Left renal pelvis (tissue), 4 donors: ENCODE results near the gene WDR82. TPM values are rescaled to one million over a fixed set of nuclear protein-coding genes. Genes with fewer than 3 reads are reported as not detected.
A peak's percentile ranks its signal among the peaks of the same experiment; 100 is the strongest.

ENCODE experiments used
- DNase-seq, 4 donors: peaks; one replicate each; pipeline ENCODE4 v3.0.0-alpha.2; 2013; ENCODE audit warnings: low read depth in 4 of 4, low spot score in 3 of 4
- polyA plus RNA-seq, 4 donors: library from polyadenylated mRNA; unstranded; fragments of 120-200 nt; gene quantifications; one replicate each; pipeline ENCODE4 v1.2.1, GENCODE V29; 2013; ENCODE audit not compliant: insufficient read length in 4 of 4

WDR82 gene, protein sequence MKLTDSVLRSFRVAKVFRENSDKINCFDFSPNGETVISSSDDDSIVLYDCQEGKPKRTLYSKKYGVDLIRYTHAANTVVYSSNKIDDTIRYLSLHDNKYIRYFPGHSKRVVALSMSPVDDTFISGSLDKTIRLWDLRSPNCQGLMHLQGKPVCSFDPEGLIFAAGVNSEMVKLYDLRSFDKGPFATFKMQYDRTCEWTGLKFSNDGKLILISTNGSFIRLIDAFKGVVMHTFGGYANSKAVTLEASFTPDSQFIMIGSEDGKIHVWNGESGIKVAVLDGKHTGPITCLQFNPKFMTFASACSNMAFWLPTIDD
- 100 to 1,000 TPM in 2 of 4 donors, 10 to 100 TPM in 2; 91.2 to 119 (median 103) TPM for polyA plus RNA-seq

DNA sequence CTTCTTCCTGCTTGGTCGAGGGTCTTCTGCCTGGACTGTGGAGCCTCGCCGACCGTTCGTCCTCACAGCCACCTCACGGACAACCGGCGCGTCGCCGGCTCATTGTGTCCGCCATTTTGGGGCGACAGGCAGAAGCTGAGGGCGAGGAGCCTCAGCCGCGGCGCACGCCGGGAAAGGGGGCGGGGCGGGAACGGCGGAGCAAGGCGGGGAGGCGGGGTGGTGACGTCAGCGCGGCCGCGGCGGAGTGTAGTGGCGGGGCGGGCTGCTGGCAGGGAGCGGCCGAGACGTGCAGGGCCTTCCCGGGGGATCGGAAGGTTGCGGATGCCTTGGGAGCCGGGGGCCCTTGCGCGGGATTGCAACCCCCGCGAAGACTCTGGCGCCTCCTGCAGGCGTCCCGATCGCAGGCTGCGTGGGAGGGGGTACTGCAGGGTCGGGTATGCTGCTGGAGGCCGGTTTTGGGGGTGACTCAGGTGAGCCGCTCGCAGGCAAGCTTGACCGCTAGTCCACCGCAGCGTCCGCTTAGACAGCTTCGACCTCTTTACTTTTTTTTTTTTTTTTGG is at the start of gene WDR82:
Gene WDR82 (minus strand): TSS at position 140 of the 560 bp plus-strand sequence. CDS start 288 bp downstream, outside the sequence.
- peak; percentile 83 to 89 (median 86) for DNase-seq

DNA sequence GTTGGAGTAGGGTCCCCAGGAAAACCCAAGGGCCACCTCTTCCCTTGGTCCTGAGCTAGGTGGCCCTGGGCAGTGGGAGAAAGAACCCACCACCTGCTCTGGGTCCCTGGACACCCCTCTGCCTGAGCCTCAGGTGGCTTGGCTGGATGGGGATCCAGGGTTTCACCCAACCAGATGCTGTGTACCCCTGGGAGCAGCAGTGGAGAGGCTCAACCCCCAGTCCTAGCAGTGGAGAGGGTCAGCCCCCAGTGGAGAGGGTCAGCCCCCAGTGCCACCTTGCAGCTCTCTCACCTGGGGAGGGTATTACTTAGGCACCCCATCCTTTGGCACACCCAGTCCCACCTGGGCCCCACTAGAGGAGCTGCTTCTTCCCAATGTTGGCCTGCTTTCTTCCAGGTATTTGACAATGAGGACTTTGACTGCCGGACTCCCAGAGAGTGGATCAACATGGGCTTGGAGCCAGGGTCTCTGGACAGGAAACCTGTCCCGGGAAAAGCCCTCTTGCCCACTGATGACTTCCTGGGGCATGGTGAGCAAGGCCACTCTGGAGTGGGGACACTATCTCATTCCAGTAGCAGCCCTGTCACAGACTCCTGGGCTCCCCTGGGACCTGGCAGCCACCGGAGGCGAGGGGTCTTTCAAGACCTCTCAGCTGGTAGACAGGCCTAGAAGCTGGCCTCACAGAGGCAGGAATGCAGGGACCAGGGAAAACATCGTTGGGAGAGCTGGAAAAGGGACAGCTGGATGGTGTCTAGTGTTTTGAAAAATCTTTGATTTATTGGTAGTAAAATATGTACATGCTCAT is 49.2 kb upstream of the WDR82 start:
- no peak for DNase-seq

DNA sequence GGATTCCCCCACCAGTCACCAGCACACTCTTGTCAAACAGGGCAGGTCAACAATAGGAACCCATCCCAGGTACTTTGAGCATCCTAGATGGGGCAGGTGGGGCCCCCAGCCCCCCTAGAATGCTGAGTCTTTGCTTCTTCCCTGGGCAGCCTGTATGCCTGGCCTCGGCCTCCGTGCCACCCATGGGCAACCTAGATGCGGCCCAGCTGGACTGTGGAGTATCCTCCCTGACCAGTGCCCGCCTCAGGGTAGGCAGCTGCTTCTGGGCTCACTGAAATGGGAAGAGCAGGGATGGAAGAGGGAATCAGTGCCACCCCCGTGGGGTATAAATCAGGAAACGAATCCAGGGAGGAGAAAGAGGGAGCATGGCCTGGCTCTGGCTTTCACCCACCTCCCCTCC is 48.5 kb upstream of the WDR82 start:
- DNase-seq = no peak

DNA sequence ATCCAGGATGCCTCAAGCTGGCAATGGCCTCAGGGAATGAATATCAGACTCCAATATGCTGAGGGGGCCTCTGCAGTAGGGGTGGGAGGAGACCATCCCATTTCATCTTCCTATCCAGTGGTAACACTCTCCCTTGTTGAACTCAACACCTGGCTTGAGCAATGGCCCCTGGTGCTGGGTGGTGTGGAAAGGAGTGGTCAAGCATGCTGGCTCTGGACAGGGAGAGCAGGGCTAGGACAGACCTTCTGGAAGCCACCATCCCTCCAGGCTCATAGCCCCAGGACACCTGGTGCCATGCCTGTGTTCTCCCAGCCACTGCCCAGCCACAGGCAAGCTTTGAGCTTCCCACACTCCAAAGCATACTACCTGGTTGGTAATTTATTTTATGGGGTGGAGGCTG is 47.2 kb upstream of the WDR82 start:
- DNase-seq = no peak

DNA sequence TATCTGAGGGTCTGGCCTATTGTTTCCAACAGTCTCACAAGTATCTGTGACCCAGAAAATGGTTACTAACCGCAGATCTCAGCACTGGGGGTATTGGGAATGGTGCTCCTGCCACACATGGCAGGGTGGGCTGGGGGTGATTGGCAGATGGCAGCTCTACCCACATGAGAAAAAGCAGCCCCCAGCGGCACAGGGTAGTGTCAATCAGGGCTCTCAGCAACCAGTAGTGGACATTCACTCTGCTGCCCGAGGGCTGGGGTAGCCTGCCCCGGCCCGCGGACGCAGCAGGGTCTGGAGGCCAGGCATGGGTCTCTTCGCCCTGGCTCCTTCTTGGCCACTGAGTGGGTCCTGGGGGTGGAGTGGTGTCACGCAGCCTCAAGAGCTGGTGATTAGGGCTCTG is 46.2 kb upstream of the WDR82 start:
- no peak for DNase-seq

DNA sequence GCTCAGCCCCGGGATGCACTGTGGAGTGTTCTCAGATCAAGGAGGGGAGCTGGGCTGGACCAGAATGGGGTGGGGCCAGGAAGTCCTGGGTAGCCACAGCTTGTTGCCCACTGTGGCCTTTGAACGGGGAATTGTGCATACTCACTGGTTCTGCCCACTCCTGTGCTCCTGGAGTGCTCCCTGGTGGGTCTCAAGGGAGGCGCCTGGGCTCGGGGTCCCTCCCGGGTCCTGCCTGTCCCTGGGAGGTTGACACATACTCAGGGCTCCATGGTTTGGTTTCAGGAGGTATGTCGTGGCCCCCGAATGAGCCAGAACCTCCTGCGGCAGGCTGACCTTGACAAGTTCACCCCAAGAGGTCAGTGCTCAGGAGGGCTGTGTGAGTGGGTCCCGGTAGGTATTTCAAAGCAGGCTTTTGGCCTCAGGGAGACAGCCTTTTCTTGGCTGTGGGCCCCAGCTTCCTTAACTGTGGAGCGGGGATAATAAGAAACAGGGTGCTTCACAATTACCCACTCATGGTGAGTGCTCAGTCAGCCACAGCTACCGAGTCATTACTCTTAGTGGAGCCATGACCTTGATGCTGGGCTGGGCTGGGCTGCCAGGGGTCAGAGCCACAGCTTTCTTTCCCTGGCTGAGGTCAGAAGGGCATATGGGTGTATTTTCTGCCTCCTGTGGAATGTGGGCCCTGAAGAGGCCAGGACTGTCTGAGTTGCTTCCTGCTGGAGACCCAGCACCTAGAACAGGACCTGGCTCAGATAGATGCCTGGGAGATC is 45.3 kb upstream of the WDR82 start:
- no peak for DNase-seq

DNA sequence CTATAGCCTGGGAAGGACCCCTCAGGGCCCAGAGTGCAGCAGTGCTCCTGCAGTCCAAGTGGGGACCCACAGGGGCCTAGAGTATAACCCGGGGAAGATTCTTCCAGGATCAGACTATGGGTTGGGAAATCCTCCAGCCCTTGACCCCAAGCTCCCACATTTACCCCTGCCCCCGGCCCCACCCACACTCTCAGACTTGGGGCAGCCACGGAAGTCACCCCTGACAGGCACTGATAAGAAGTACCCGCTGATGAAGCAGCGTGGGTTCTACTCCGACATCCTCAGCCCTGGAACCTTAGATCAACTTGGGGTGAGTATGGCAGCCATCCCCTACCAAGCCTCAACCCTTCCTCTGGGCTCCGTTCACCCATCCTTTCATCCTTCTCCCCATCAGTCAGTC is 44.0 kb upstream of the WDR82 start:
- no peak for DNase-seq

DNA sequence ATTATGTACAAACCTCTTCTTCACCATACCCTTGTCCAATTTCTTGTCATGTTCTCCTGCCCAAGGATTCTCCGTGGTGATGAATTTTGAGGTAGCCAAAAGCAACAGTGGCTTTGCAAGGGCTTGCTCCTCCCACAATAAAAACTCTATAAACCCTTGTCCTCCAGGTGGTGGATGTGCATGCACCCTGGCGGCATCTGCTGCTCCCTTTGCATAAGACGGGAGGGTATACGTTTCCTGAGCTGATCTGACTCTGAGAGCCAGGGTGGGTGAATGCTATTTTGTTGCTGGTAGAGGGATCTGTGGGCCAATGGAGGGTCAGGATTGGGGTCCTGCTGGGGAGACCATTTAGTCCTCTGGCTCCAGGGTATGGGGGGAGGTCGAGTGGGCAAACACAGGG is 43.0 kb upstream of the WDR82 start:
- DNase-seq = no peak

DNA sequence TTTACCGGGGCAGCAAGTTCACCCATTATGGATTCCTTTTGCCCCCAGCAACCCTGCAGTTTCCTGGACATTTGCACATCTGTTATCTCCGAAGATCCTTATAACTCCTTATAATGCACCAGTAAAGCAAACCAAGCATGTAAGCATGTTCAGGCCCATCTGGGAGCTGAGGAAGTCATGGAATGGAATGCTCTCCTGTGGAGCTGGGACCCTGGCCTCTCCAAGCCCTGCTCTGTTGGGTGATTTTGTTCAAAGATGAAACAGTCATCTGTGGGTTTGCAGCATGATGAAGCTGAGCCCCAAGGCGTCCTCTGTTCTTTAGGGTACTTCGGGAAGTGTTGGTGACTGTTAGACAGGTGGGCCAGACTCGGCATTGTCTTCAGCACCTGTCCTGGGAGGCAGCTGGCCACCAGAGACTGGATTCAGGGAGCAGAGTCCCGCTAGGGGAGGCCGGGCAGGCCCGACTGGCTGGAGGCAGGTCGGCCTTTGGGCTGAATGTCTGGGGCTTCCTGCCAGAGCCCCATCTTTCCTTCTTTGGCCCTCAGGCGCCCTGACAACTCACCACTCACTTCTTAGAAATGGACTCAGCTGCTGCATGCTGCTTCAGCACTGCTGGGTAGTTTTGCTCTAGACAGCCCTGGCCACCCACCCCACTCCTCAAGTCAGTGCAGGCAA is 41.6 kb upstream of the WDR82 start:
- no peak for DNase-seq

DNA sequence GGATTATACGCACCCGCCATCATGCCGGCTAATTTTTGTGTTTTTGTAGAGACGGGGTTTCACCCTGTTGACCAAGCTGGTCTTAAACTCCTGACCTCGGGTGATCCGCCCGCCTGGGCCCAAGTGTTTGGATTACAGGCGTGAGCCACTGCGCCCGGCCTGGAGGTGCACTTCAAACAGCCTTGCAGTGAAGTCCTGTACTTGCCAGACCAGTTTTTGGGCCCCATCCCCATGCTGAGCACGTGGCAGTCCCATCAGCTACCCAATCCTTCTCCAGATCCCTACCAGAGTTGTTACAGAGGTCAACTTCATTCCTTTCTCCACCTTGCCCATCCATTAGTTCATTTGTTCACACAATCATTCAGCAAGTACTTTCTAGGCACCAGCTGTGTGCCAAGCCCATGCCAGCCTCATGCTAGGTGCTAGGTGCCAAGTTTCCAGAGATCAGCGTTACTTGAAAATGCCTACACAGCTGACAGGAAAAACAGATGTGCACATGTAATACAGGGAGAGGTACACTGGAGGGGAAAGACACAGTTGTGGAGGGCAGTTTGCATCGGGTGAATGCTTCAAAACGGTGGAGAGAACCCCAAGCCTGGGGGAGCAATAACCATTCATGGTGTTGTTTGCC is 39.9 kb upstream of the WDR82 start:
- no peak for DNase-seq

DNA sequence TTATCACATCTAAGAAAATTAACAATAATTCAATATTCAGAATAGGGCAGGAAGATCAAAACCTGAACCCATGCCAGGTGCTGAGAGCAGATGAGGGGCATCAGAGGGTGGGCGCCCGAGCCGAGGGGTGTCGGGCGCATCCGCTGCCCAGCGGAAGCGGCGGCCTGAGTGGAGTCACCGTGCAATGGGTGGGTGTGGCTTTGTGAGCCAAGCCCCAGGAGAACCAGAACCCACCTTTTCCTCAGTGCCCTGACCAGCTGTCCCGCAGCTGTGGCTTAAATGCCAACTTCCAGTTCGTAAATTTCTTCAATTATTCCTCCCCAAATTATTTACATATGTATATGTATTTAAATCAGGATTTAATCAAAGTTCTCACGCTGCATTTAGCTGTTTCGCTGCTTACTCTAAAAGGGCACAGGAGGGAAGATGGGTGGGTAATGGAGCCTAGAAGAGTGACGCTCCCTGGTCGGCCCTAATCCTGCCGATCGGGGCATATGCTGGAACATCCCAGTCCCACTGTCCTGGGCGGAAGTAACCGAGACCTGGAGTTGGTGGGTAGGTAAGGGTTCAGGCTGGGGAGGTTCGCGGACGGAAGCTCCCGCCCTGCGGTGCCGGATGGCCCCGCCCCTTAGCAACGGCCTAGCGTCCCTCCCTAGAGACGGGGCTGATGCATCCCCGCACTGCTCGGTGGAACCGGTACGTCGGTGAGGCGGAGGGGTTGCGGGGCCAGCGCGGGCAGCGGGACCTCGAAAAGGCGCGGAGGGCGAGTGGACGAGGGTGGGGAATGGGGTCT is 39.0 kb upstream of the WDR82 start:
- DNase-seq = peak in 1 of 4 donors; percentile 48

DNA sequence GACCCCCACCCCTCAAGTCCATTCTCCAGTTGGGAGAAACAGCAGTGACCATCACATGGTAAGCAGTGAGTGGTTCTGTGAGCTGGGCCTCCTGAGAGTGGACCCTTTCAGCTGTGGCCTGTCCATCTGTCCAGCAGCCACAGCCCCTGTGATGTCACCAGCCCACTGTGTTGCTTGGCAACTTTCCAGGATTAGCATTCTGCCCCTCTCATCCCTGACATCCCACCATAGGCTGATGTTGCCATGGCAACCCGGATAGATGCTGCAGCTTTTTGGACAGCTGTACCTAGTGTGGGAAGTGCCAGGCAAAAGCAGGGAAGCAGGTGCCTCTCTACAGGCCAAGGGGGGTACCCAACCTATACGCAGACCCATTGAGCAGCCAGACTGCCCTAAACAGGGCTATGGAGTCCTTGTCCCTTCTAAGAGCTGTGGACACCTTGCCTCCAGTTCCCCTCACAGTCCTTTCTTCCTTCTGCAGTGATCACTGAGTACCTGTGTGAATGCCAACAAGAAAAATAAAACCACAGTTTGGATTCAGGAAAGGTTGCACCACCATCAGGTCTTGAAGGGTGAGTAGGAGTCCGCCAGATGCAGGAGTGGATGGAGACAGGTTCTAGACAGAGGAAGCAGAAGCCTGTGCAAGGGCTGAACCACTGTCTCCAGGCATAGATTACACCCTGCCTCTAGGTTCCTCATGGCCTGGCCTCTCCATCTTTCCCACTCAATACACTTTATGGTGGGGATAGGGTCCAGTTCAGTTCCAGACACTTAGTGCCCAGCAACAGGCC is 37.7 kb upstream of the WDR82 start, which contains the start of gene DNAH1:
Gene DNAH1 (plus strand): TSS at position 343 of the 788 bp plus-strand sequence. CDS start 6,124 bp downstream, outside the sequence.
- DNase-seq = no peak

DNA sequence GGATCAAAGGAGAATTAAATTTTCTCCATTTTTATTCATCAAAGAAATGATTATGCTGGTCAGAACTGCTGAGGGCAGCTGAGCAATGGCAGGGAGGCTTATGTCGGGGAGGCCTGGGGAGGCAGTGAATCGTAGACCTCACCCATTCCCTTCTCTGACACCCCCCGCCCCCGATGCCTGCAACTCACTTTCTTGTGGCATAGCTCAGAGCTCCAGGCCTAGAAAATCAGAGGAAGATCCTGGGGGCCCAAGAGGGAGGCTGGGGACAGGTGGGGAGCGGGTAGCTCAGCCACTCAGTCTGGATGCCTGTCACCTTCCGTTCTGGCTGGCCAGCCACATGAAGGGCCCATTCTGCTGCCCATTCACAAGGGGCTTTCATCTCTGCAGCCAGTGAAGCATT is 36.6 kb upstream of the WDR82 start:
- no peak for DNase-seq

DNA sequence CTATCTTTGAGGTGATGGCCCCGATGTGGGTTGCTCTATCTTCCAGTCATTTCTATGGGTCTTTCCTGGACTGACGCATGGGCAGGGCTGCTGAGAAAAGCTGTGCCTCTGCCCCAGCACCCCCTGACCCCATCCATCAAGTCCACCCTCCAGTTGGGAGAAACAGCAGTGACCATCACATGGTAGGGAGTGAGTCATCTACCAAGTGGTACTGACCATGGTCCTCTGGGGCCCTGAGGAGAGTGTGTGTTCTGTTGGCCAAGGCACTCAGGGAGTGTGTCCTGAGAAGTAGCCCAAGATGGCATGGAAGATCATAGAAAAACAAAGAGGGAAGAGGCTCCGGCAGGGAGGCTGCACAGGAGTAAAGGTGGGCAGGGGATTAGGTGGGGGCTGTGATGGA is 36.0 kb upstream of the WDR82 start:
- DNase-seq = no peak

DNA sequence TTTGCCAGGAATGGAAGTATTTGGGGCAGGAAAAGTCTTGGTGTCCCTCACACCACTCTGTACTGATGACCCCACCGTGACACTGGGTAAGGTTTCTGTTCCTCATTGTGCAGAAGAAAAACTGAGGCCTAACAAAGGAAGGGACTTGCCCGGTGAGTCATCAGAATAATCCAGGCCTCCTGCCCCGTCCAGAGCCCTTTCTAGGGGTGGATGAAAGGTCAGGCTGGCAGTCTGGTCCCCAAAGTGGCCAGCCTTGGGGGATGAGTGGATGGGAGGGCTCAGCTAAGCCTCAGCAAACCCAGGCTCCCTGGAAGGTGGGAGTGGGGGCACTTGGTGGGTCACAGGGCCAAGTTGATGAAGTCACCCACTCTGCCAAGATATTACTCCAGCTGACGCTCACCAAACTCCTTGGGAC is 35.3 kb upstream of the WDR82 start:
- no peak for DNase-seq

DNA sequence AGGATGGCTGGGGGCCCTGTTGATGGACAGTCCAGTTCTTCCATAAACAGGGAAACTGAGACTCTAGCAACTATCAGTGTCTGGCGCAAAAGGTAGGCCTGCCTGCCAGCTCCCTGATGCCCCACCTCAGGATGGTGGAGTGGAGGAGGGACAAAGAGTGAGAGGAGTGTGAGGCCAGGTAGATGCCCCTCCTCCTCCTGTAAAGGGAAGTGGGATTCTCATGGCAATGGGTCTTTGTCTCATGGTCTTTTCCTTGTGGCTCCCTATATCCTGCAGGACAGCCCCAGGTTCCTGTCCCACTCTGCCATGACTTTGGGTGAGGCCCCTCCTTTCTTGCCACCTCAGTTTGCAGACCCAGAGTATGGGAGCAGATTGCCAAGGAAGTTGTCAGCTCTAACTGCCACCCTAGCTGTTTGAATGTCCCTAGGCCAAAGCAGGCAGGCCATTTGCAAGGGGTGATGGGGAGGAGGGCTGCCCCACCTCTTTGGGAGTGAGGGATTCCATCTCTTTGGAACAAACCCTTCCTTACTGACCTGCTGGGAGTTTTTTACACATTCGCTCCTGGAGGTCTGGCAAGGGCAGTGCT is 34.8 kb upstream of the WDR82 start:
- DNase-seq = no peak

DNA sequence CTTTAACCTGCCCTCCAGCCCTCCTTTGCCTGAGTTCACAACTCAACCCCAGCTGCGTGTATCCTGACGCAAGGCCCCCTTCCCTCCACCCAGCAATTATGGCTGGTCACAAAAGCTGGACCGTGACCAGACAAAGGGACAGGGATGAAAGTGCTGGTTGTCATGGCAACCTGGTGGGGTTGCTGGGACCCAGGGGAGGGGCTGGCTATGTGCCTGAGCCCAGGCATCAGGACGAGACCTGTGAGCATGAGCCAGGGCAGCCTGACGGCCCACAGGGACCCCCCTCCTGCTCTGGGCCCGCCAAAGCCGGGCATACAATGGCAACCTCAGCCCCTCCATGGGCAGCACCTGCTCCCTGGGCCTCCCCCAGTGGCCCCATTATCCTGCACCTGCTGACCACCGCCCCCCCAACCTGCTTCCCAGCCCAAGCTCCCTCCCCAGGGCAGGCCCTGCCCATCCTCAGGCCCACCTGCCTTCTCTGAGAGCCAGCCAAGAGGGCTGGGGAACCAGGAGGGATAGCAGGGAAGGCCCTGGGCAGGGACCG is 33.2 kb upstream of the WDR82 start:
- no peak for DNase-seq
